Uterus (tissue), 4 donors: ENCODE data around the gene SHLD3. TPM values are rescaled to one million over a fixed set of nuclear protein-coding genes. Genes with fewer than 3 reads are reported as not detected.

ENCODE experiments used
- DNase-seq, 2 donors: peaks; one replicate each; pipeline ENCODE4 v3.0.0-alpha.2; 2019 to 2020
- H3K27ac ChIP-seq, 2 donors: fragments of 200-600 bp; sonication (generic); 1 replicate in 1 of 2; 2 replicates in 1 of 2; pipeline ENCODE4 v1.5.1; 2016 to 2018
- H3K27me3 ChIP-seq, 2 donors: fragments of 200-600 bp; sonication (generic); one replicate each; pipeline ENCODE4 v1.5.1; 2018 to 2019; ENCODE audit warnings: control low read depth in 1 of 2
- H3K36me3 ChIP-seq, 2 donors: fragments of 200-600 bp; sonication (generic); one replicate each; pipeline ENCODE4 v1.5.1; 2019; ENCODE audit warnings: control low read depth in 1 of 2
- H3K4me1 ChIP-seq, 2 donors: fragments of 200-600 bp; sonication (generic); one replicate each; pipeline ENCODE4 v1.5.1; 2018 to 2019; ENCODE audit warnings: control low read depth in 1 of 2
- H3K4me3 ChIP-seq, 2 donors: fragments of 200-600 bp; sonication (generic); 1 replicate in 1 of 2; 2 replicates in 1 of 2; pipeline ENCODE4 v1.5.1; 2018 to 2019; ENCODE audit warnings: mild to moderate bottlenecking in 1 of 2
- H3K9me3 ChIP-seq, 2 donors: fragments of 200-600 bp; sonication (generic); one replicate each; pipeline ENCODE4 v1.5.1; 2019; ENCODE audit warnings: control low read depth in 1 of 2
- POLR2A ChIP-seq, 2 donors: fragments of 450-650 bp; IDR thresholded peaks; one replicate each; pipeline ENCODE4 v1.6.1; 2016; ENCODE audit warnings: antibody characterized with exemption in 2 of 2, mild to moderate bottlenecking in 1 of 2, moderate library complexity in 1 of 2
- intact Hi-C: fragments of 100-400 bp; cut with DNase I; formaldehyde crosslinking; loops from one replicate; pipeline ENCODE4 v1.15.1; 2023; ENCODE audit warnings: low total_unique reads
- total RNA-seq, 4 donors: library from RNA; depleted of rRNA in 3 of 4; stranded (reverse); fragments of >200 nt in 3 of 4; gene quantifications; one replicate each; pipeline versions ENCODE4 v1.1.0 to v1.2.4, GENCODE V29; 2014 to 2023
- TF ChIP-seq, protein P1 (sequence below), 4 experiments: fragments of 200-600 bp in 2 of 4; fragments of 450-650 bp in 2 of 4; sonication (generic) in 2 of 4; IDR thresholded peaks; one replicate each; pipeline ENCODE4 v1.5.1; 2016 to 2019; ENCODE audit warnings: antibody characterized with exemption in 4 of 4, mild to moderate bottlenecking in 2 of 4, moderate library complexity in 1 of 4
- donor health status: DM: yes; HTN: yes; CAD: no.

Gene SHLD3
- total RNA-seq, 4 donors from 2014 or later = 0.77 to 5.6 (median 4.1) TPM

DNA sequence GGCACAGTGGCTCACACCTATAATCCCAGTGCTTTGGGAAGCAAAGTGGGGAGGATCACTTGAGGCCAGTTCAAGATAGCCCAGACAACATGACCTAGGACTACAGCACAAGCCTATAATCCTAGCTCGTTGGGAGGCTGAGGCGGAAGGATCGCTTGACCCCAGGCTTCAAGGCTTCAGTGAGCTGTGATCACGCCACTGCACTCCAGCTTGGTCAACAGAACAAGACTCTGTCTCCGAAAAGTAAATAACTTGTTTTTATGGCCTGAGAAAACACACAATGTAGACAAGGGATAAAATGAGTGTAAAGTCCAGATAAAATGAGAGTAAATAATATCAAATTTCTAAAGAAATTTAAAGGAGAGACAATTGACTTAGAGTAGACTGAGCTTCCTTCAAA lies 26.3 kb downstream of the SHLD3 start:
- Histone ChIP-seq H3K36me3 (no peaks in the 10 kb centered on the region), H3K4me1 (no peaks in the 10 kb centered on the region), H3K9me3 (no peaks in the 10 kb centered on the region), H3K27ac (no peak overlapping the region), H3K4me3 (no peak overlapping the region), H3K27me3 (no peaks in the 10 kb centered on the region)
- no peak for DNase-seq
- TF ChIP-seq POLR2A (IDR thresholded peaks at IDR 0.05) = no peak
- TF ChIP-seq, protein P1, sequence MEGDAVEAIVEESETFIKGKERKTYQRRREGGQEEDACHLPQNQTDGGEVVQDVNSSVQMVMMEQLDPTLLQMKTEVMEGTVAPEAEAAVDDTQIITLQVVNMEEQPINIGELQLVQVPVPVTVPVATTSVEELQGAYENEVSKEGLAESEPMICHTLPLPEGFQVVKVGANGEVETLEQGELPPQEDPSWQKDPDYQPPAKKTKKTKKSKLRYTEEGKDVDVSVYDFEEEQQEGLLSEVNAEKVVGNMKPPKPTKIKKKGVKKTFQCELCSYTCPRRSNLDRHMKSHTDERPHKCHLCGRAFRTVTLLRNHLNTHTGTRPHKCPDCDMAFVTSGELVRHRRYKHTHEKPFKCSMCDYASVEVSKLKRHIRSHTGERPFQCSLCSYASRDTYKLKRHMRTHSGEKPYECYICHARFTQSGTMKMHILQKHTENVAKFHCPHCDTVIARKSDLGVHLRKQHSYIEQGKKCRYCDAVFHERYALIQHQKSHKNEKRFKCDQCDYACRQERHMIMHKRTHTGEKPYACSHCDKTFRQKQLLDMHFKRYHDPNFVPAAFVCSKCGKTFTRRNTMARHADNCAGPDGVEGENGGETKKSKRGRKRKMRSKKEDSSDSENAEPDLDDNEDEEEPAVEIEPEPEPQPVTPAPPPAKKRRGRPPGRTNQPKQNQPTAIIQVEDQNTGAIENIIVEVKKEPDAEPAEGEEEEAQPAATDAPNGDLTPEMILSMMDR (IDR thresholded peaks at IDR 0.05) = no peak
- intact Hi-C loops = no loop called here

DNA sequence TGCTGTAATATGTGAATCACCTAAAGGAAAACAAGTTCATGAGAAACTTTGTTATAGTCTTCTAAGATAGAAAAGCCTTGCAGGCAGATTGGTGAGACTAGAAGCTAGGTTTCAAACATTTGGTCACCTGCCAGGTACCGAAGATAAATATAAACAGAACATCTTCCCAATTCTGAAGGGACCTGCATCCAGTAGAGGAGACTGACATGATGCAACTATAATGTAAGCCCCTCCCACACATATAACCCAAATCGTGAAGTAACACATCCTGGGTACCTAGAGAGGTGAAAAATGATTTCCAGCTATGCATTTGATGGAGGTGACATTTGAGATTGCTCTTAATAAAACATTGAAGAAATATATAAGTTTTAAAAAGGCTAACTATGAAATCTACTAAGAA lies 29.9 kb downstream of the SHLD3 start:
- no peak for TF ChIP-seq POLR2A (IDR thresholded peaks at IDR 0.05)
- TF ChIP-seq, protein P1 (IDR thresholded peaks at IDR 0.05) = no peak
- Histone ChIP-seq H3K9me3 (no peaks in the 10 kb centered on the region), H3K27me3 (no peaks in the 10 kb centered on the region), H3K4me3 (no peak overlapping the region), H3K4me1 (no peaks in the 10 kb centered on the region), H3K27ac (no peak overlapping the region), H3K36me3 (no peaks in the 10 kb centered on the region)
- intact Hi-C loops = no loop called here
- DNase-seq = no peak

DNA sequence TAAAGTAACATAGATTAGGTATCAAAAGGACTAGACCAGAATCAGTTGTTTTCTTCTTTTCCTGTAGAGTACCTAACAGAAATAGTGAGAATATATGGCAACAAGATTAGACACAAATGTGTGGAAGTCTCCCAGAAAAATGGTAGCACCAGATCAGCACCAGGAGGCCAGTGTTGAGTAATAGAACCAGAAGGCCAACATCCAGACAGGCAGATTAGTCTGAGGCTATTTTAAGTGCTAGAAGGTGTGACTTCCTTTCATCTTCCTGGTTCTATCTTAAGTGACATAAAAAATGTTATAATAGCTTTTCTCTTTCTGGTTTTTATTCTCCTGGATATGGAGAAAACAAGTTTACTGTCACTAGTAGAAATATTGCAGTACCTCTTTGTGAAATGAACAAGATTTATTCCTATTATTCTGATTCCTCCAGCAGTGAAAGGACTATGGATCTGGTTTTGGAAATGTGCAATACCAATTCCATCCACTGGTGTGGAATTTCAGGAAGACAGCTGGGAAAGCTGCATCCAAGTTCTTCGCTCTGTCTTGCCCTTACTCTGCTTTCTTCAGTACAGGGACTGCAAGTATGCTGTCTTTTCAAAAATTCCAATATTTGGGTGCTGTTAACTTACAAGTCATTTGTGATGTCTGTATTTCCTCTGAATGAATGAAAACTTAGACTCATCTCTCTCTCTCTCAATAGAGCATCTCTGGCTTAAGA lies 39.1 kb downstream of the SHLD3 start:
- Histone ChIP-seq H3K36me3 (no peaks in the 10 kb centered on the region), H3K27me3 (no peaks in the 10 kb centered on the region), H3K4me3 (no peak overlapping the region), H3K9me3 (no peaks in the 10 kb centered on the region), H3K27ac (no peak overlapping the region), H3K4me1 (no peaks in the 10 kb centered on the region)
- DNase-seq = no peak
- no peak for TF ChIP-seq POLR2A (IDR thresholded peaks at IDR 0.05)
- TF ChIP-seq, protein P1 (IDR thresholded peaks at IDR 0.05) = peak in 1 of 4 experiments; percentile 22
- intact Hi-C loops = no loop called here

DNA sequence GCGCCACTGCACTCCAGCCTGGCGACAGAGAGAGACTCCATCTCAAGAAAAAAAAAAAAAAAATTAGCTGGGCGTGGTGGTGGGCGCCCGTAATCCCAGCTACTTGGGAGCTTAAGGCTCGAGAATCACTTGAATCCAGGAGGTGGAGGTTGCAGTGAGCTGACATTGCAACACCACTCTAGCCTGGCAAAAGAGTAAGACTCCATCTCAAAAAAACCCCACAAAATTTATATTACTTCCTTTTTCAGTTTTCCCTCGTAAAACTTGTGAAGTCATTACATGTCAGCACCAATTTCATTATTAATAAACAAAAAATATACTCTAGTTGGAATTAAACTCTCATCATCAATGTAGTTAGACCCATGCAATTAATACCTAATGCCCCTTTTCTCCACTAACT lies 43.9 kb downstream of the SHLD3 start:
- Histone ChIP-seq H3K9me3 (no peaks in the 10 kb centered on the region), H3K27ac (no peak overlapping the region), H3K4me3 (no peak overlapping the region), H3K4me1 (no peaks in the 10 kb centered on the region), H3K27me3 (no peaks in the 10 kb centered on the region), H3K36me3 (no peaks in the 10 kb centered on the region)
- no peak for TF ChIP-seq POLR2A (IDR thresholded peaks at IDR 0.05)
- TF ChIP-seq, protein P1 (IDR thresholded peaks at IDR 0.05) = no peak
- intact Hi-C loops = no loop called here
- DNase-seq = no peak

DNA sequence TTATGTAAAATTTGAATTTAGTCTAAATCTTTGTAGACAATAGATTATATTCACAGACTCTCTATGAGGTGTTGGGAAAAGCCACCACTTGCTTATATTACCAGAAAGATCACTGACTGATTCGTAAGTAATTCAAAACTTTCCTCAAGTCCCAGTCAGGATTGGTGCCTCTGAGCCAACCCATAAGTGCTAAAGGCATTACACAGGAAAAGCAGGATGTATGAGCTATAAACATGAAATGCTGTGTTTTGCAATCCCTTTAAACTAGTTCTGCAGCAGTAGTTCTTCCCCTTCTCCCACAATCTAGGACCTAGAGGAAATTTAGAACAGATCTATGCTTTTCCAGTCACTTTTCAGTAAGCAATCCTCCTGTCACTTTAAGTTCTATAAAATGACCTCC lies 48.0 kb downstream of the SHLD3 start:
- no peak for TF ChIP-seq POLR2A (IDR thresholded peaks at IDR 0.05)
- TF ChIP-seq, protein P1 (IDR thresholded peaks at IDR 0.05) = no peak
- no peaks in the 10 kb centered on the region for H3K27me3 ChIP-seq
- H3K27ac ChIP-seq = no peak overlapping the region
- DNase-seq = no peak
- H3K4me3 ChIP-seq = no peak overlapping the region
- no peaks in the 10 kb centered on the region for H3K9me3 ChIP-seq
- no peaks in the 10 kb centered on the region for H3K36me3 ChIP-seq
- no peaks in the 10 kb centered on the region for H3K4me1 ChIP-seq
- intact Hi-C loops = no loop called here
